Measurements from ENCODE around the gene PARN. TPM values are rescaled to one million over a fixed set of nuclear protein-coding genes. Genes with fewer than 3 reads are reported as not detected.

PARN gene
- total RNA-seq, 2 experiments from 2014 or later = 43.0 to 45.6 TPM

GRCh38 chr16:14464192-14464591 lies 165.9 kb downstream of the PARN start:
- intact Hi-C loops (cut with micrococcal nuclease) = no loop called here
- CTCF ChIA-PET = interaction anchor here (0.6 to 1.3 kb wide), 3 partner anchors 10 to 278 kb away, joined by 3 to 4 read pairs (median 4); no protein-coding TSS in a partner anchor
- POLR2A ChIA-PET = no interaction called here
- Mint-ChIP-seq H3K27ac (no peak overlapping the region), H3K4me1 (ENCODE audit: low read depth) (no peaks in the 10 kb centered on the region), H3K36me3 (ENCODE audit: low read depth) (peaks cover 39% of the 10 kb centered on the region), H3K9me3 (peaks cover 5% of the 10 kb centered on the region), H3K27me3 (no peaks in the 10 kb centered on the region), H3K4me3 (no peak overlapping the region)
- DNase-seq (no peak), ATAC-seq (no peak)
- TF ChIP-seq CTCF (IDR thresholded peaks at IDR 0.05) = no peak

GRCh38 chr16:14462811-14463210 lies 167.2 kb downstream of the PARN start:
- POLR2A ChIA-PET = no interaction called here
- no peaks in the 10 kb centered on the region for H3K4me1 Mint-ChIP-seq (ENCODE audit: low read depth)
- no peak overlapping the region for H3K27ac Mint-ChIP-seq
- DNase-seq = no peak
- peaks cover 5% of the 10 kb centered on the region for H3K9me3 Mint-ChIP-seq
- no peak for ATAC-seq
- H3K36me3 Mint-ChIP-seq (ENCODE audit: low read depth) = peaks cover 34% of the 10 kb centered on the region
- CTCF ChIA-PET = interaction anchor here (1.3 kb wide), 1 partner anchor 9 kb away, joined by 4 read pairs; no protein-coding TSS in a partner anchor
- no peak overlapping the region for H3K4me3 Mint-ChIP-seq
- TF ChIP-seq CTCF (IDR thresholded peaks at IDR 0.05) = no peak
- no peaks in the 10 kb centered on the region for H3K27me3 Mint-ChIP-seq
- intact Hi-C loops (cut with micrococcal nuclease) = no loop called here

- ChIA-PET POLR2A (interaction anchor here (1.2 kb wide), 1 partner anchor 13 kb away, joined by 3 read pairs; no protein-coding TSS in a partner anchor), CTCF (no interaction called here)
- H3K4me1 Mint-ChIP-seq (ENCODE audit: low read depth) = no peaks in the 10 kb centered on the region
- peaks cover 5% of the 10 kb centered on the region for H3K9me3 Mint-ChIP-seq
- no peak for TF ChIP-seq CTCF (IDR thresholded peaks at IDR 0.05)
- no peak overlapping the region for H3K4me3 Mint-ChIP-seq
- ATAC-seq = no peak
- intact Hi-C loops (cut with micrococcal nuclease) = no loop called here
- no peak for DNase-seq
- no peak overlapping the region for H3K27ac Mint-ChIP-seq
- H3K36me3 Mint-ChIP-seq (ENCODE audit: low read depth) = peaks cover 30% of the 10 kb centered on the region
- no peaks in the 10 kb centered on the region for H3K27me3 Mint-ChIP-seq
These were observed 169.3 kb downstream of the PARN start for GRCh38 chr16:14460726-14461125.

GRCh38 chr16:14458576-14458975 lies 171.5 kb downstream of the PARN start:
- Mint-ChIP-seq H3K27me3 (no peaks in the 10 kb centered on the region), H3K27ac (no peak overlapping the region), H3K4me3 (no peak overlapping the region), H3K9me3 (no peaks in the 10 kb centered on the region), H3K4me1 (ENCODE audit: low read depth) (no peaks in the 10 kb centered on the region), H3K36me3 (ENCODE audit: low read depth) (peaks cover 13% of the 10 kb centered on the region)
- intact Hi-C loops (cut with micrococcal nuclease) = no loop called here
- ChIA-PET CTCF (interaction anchor here (0.8 to 1.5 kb wide), 2 partner anchors 25 to 158 kb away, joined by 3 read pairs; no protein-coding TSS in a partner anchor), POLR2A (interaction anchor here (0.9 kb wide), 1 partner anchor 8 kb away, joined by 3 read pairs; no protein-coding TSS in a partner anchor)
- no peak for DNase-seq
- TF ChIP-seq CTCF (IDR thresholded peaks at IDR 0.05) = no peak
- ATAC-seq = no peak

GRCh38 chr16:14456793-14457481 lies 173.1 kb downstream of the PARN start:
- DNase-seq (no peak), ATAC-seq (no peak)
- TF ChIP-seq CTCF (IDR thresholded peaks at IDR 0.05) = no peak
- ChIA-PET CTCF (interaction anchor here (1.2 kb wide), 1 partner anchor 18 kb away, joined by 4 read pairs; no protein-coding TSS in a partner anchor), POLR2A (no interaction called here)
- intact Hi-C loops (cut with micrococcal nuclease) = no loop called here
- no peak overlapping the region for H3K27ac Mint-ChIP-seq
- H3K4me1 Mint-ChIP-seq (ENCODE audit: low read depth) = no peaks in the 10 kb centered on the region
- H3K9me3 Mint-ChIP-seq = no peaks in the 10 kb centered on the region
- H3K36me3 Mint-ChIP-seq (ENCODE audit: low read depth) = peaks cover 7% of the 10 kb centered on the region
- H3K27me3 Mint-ChIP-seq = no peaks in the 10 kb centered on the region
- no peak overlapping the region for H3K4me3 Mint-ChIP-seq
